Hindlimb muscle (tissue), 1 donor: ENCODE data around the gene TNP1. TPM values are rescaled to one million over a fixed set of nuclear protein-coding genes. Genes with fewer than 3 reads are reported as not detected.

ENCODE experiments used
- DNase-seq: peaks from one replicate; pipeline ENCODE4 v3.0.0-alpha.2; 2013
- polyA plus RNA-seq: library from polyadenylated mRNA; unstranded; fragments of 120-200 nt; gene quantifications from one replicate; pipeline ENCODE4 v1.2.1, GENCODE V29; 2013; ENCODE audit not compliant: insufficient read length

TNP1 gene
- polyA plus RNA-seq, result not detected

- no peak for DNase-seq
Measured at GRCh38 chr2:216859944-216860343, at the start of gene TNP1. TNP1 (minus strand) TSS chr2:216860064; CDS start chr2:216860034, 30 bp downstream.

GRCh38 chr2:216908300-216908699 is 48.4 kb upstream of the TNP1 start:
- DNase-seq, result no peak

GRCh38 chr2:216905649-216906329 is 45.9 kb upstream of the TNP1 start:
- DNase-seq, result no peak

GRCh38 chr2:216904974-216905373 is 45.1 kb upstream of the TNP1 start:
- no peak for DNase-seq

GRCh38 chr2:216904554-216904953 is 44.7 kb upstream of the TNP1 start:
- DNase-seq, result no peak

- DNase-seq, result no peak
Measured at GRCh38 chr2:216903470-216903869, 43.6 kb upstream of the TNP1 start.

GRCh38 chr2:216901273-216901672 is 41.4 kb upstream of the TNP1 start:
- no peak for DNase-seq

- DNase-seq, result no peak
Measured at GRCh38 chr2:216900406-216900805, 40.5 kb upstream of the TNP1 start.

- no peak for DNase-seq
Measured at GRCh38 chr2:216897561-216898203, 37.8 kb upstream of the TNP1 start.

GRCh38 chr2:216890138-216890537 is 30.3 kb upstream of the TNP1 start:
- no peak for DNase-seq

GRCh38 chr2:216888887-216889622 is 29.2 kb upstream of the TNP1 start:
- DNase-seq, result no peak

GRCh38 chr2:216888081-216888480 is 28.2 kb upstream of the TNP1 start:
- DNase-seq, result no peak

GRCh38 chr2:216887138-216887537 is 27.3 kb upstream of the TNP1 start:
- no peak for DNase-seq

- no peak for DNase-seq
Measured at GRCh38 chr2:216885117-216885553, 25.3 kb upstream of the TNP1 start.

- no peak for DNase-seq
Measured at GRCh38 chr2:216884347-216884746, 24.5 kb upstream of the TNP1 start.

GRCh38 chr2:216882876-216883275 is 23.0 kb upstream of the TNP1 start:
- DNase-seq, result no peak

GRCh38 chr2:216881411-216881810 is 21.5 kb upstream of the TNP1 start:
- no peak for DNase-seq

- DNase-seq, result peak; percentile 34
Measured at GRCh38 chr2:216880509-216881184, 20.8 kb upstream of the TNP1 start.

- DNase-seq, result no peak
Measured at GRCh38 chr2:216879727-216880508, 20.1 kb upstream of the TNP1 start.

- no peak for DNase-seq
Measured at GRCh38 chr2:216878072-216878471, 18.2 kb upstream of the TNP1 start.

- no peak for DNase-seq
Measured at GRCh38 chr2:216877085-216877484, 17.2 kb upstream of the TNP1 start.

GRCh38 chr2:216875862-216876261 is 16.0 kb upstream of the TNP1 start:
- no peak for DNase-seq
